Right cardiac atrium (tissue), 5 donors: Measurements from ENCODE around the gene ATG5. TPM values are rescaled to one million over a fixed set of nuclear protein-coding genes. Genes with fewer than 3 reads are reported as not detected.

Experiments used
- ATAC-seq, 2 donors: fragments of 200-7000 bp; cut with Tn5 transposase; one replicate each; pipeline versions ENCODE4 v1.8.0 to v1.9.1; 2020; ENCODE audit warnings: moderate library complexity in 2 of 2, mild to moderate bottlenecking in 1 of 2
- DNase-seq, 3 donors: peaks; one replicate each; pipeline ENCODE4 v3.0.0-alpha.2; 2020
- H3K27ac ChIP-seq: one replicate; pipeline ENCODE4 v1.5.1; 2013; ENCODE audit warnings: mild to moderate bottlenecking, low read length, control low read depth, moderate library complexity
- H3K27me3 ChIP-seq: one replicate; pipeline ENCODE4 v1.6.1; 2013; ENCODE audit not compliant: control insufficient read depth, insufficient read depth
- H3K4me1 ChIP-seq: one replicate; pipeline ENCODE4 v1.6.1; 2013; ENCODE audit warnings: low read length; ENCODE audit not compliant: control insufficient read depth, insufficient read depth
- H3K4me3 ChIP-seq: one replicate; pipeline ENCODE4 v1.5.1; 2013; ENCODE audit warnings: low read length, control low read depth
- H3K9me3 ChIP-seq: one replicate; pipeline ENCODE4 v1.6.1; 2013; ENCODE audit warnings: low read length; ENCODE audit not compliant: control insufficient read depth
- WGBS: extraction: QIAGEN DNeasy Blood & Tissue Kit; methylation state at CpG from one replicate; pipeline ENCODE4 v1.1.7; 2013; 5-methylcytosine and 5-hydroxymethylcytosine counted together
- intact Hi-C, 4 donors: fragments of 100-400 bp; cut with DNase I; formaldehyde crosslinking; loops; one replicate each; pipeline versions ENCODE4 v1.11.0 to v1.14.0; 2022 to 2023
- long read RNA-seq, 4 donors: library from polyadenylated mRNA; unstranded; transcript quantifications; one replicate each; pipeline ENCODE4 v2.0.0, GENCODE V29; 2020 to 2021
- polyA plus RNA-seq: library from polyadenylated mRNA; stranded (reverse); fragments of 200-250 nt; gene quantifications from one replicate; pipeline ENCODE4 v1.2.3, GENCODE V29; 2013
- total RNA-seq, 4 donors: library from RNA; stranded (reverse); fragmentation: NEBNext Ultra II Directional; extraction: Animal tissue kit (Norgen Biotek cat#: 25700); gene quantifications; one replicate each; pipeline ENCODE4 v1.2.1, GENCODE V29; 2021
- donor health status: healthy with polysubstance abuse.
- donor health status: DM: no; HTN: yes; CAD: no.
- donor health status: DM: no; HTN: no; CAD: no.
- donor health status: DM: no; HTN: yes; CAD: no; lungs with severe emphysema.
- donor health status: DM: yes; HTN: yes; CAD: no.

The ATG5 gene
- total RNA-seq (10 to 100 TPM; 18.9 to 21.8 (median 20.8) TPM), polyA plus RNA-seq (11.2 TPM)
- long read RNA-seq, donor 1, transcript ATG5-204 (8 exons, 3,216 nt) = major isoform, 39 of 51 reads
- long read RNA-seq, donor 1, transcript ATG5-208 (7 exons, 3,035 nt) = minor isoform, 6 of 51 reads
- long read RNA-seq, donor 1, partial matches to known transcripts = 2 of 51 reads
- long read RNA-seq, donor 1, other reads (novel, unspliced or antisense) = 4 of 51 reads
- long read RNA-seq, donor 2, transcript ATG5-204 (8 exons, 3,216 nt) = major isoform, 20 of 25 reads
- long read RNA-seq, donor 2, partial matches to known transcripts = 0 of 25 reads
- long read RNA-seq, donor 2, other reads (novel, unspliced or antisense) = 3 of 25 reads
- long read RNA-seq, donor 3, transcript ATG5-208 (7 exons, 3,035 nt) = minor isoform, 18 of 123 reads
- long read RNA-seq, donor 3, transcript ATG5-204 (8 exons, 3,216 nt) = major isoform, 88 of 123 reads
- long read RNA-seq, donor 3, partial matches to known transcripts = 5 of 123 reads
- long read RNA-seq, donor 3, other reads (novel, unspliced or antisense) = 10 of 123 reads
- long read RNA-seq, donor 4, transcript ATG5-208 (7 exons, 3,035 nt) = minor isoform, 5 of 23 reads
- long read RNA-seq, donor 4, transcript ATG5-204 (8 exons, 3,216 nt) = major isoform, 16 of 23 reads
- long read RNA-seq, donor 4, partial matches to known transcripts = 0 of 23 reads
- long read RNA-seq, donor 4, other reads (novel, unspliced or antisense) = 1 of 23 reads

- no peaks in the 10 kb centered on the region for H3K9me3 ChIP-seq
These were observed at the start of gene ATG5 for GRCh38 chr6:106325336-106326178. ATG5 (minus strand) TSS chr6:106325760; CDS start chr6:106316208, 9,552 bp downstream.

GRCh38 chr6:106373502-106374239 is 48.1 kb upstream of the ATG5 start:
- no peak overlapping the region for H3K4me3 ChIP-seq
- no peak overlapping the region for H3K27ac ChIP-seq
- ATAC-seq (no peak), DNase-seq (no peak)
- no peaks in the 10 kb centered on the region for H3K27me3 ChIP-seq
- intact Hi-C loops = no loop called here
- WGBS = 96% methylated on average over 1 of the region's 1 CpG
- H3K4me1 ChIP-seq = no peaks in the 10 kb centered on the region
- no peaks in the 10 kb centered on the region for H3K9me3 ChIP-seq

More at GRCh38 chr6:106325336-106326178, at the start of gene ATG5:
- Histone ChIP-seq H3K27ac (peak within 1 kb of the TSS; percentile 74), H3K4me3 (peak within 1 kb of the TSS; percentile 74), H3K4me1 (peaks cover 3% of the 10 kb centered on the region), H3K27me3 (no peaks in the 10 kb centered on the region)
- ATAC-seq = peak; percentile 98 to 99
- DNase-seq = peak; percentile 100
- intact Hi-C loops = no loop called here
- 1% methylated on average over 56 of the region's 56 CpGs for WGBS

DNA sequence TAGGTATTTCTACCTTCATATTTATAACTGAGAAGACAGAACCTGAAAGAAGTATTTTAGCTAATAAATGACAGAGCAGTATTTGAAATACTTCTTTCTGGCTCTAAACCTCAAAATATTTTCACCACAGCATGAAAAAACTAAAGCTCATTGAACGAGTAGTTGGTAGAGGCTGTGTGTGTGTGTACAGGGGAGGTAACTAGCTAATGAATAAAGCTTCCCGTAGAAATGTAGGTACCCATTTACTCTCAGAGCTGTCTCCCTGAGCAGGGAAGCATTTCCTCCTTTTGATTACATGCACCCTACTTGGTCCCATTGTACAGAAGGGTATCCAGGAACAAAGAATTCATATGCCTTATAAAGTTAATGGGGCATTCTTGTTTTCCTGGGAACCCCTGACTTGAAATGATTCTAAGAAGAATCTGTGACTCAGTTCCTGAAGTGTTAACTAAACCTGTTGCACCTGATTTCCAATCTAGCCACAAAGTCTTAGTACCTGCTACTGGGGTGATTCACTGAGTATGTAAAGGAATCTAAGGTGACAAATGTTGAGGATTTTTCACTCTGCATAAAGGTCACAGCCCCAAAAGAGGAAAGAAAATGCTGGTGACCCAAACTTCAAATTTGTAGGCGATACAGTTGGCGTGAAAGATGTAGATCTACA is 47.4 kb upstream of the ATG5 start:
- Histone ChIP-seq H3K4me3 (no peak overlapping the region), H3K27ac (no peak overlapping the region), H3K4me1 (no peaks in the 10 kb centered on the region), H3K9me3 (no peaks in the 10 kb centered on the region), H3K27me3 (no peaks in the 10 kb centered on the region)
- ATAC-seq (no peak), DNase-seq (no peak)
- intact Hi-C loops = no loop called here
- WGBS = 85% methylated on average over 4 of the region's 4 CpGs

DNA sequence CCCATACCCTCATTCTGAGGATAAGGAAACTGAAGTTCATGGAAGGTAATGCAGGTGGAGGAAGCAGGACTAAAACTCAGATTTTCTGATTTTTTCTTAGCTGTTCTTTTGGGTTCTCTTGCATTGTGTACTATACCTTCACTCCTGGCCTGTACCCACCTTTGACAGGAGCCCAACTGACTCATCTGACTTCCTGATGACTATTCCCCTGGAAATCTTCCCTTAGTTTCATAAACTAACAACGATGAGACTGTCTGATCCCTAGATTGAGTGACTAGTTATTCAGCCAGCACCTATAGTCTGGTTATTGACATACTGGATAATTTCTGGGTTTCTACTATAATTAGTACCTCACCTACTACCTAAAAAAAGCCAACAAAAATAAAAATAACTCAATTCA is 45.1 kb upstream of the ATG5 start:
- no peaks in the 10 kb centered on the region for H3K4me1 ChIP-seq
- no peak for ATAC-seq
- H3K9me3 ChIP-seq = no peaks in the 10 kb centered on the region
- 66% methylated on average over 1 of the region's 1 CpG for WGBS
- H3K4me3 ChIP-seq = no peak overlapping the region
- no peaks in the 10 kb centered on the region for H3K27me3 ChIP-seq
- intact Hi-C loops = no loop called here
- DNase-seq = no peak
- no peak overlapping the region for H3K27ac ChIP-seq

- no peaks in the 10 kb centered on the region for H3K9me3 ChIP-seq
- ATAC-seq = no peak
These were observed 44.2 kb upstream of the ATG5 start for GRCh38 chr6:106369739-106370138.

GRCh38 chr6:106363401-106364138 is 38.0 kb upstream of the ATG5 start:
- Histone ChIP-seq H3K9me3 (no peaks in the 10 kb centered on the region), H3K4me3 (no peak overlapping the region), H3K27ac (no peak overlapping the region), H3K27me3 (no peaks in the 10 kb centered on the region), H3K4me1 (no peaks in the 10 kb centered on the region)
- intact Hi-C loops = no loop called here
- DNase-seq (no peak), ATAC-seq (no peak)
- WGBS = 93% methylated on average over 3 of the region's 3 CpGs

More at GRCh38 chr6:106369739-106370138, 44.2 kb upstream of the ATG5 start:
- intact Hi-C loops = no loop called here
- no peak overlapping the region for H3K27ac ChIP-seq
- H3K4me1 ChIP-seq = no peaks in the 10 kb centered on the region
- no peaks in the 10 kb centered on the region for H3K27me3 ChIP-seq
- H3K4me3 ChIP-seq = no peak overlapping the region
- WGBS = 84% methylated on average over 2 of the region's 2 CpGs
- no peak for DNase-seq

DNA sequence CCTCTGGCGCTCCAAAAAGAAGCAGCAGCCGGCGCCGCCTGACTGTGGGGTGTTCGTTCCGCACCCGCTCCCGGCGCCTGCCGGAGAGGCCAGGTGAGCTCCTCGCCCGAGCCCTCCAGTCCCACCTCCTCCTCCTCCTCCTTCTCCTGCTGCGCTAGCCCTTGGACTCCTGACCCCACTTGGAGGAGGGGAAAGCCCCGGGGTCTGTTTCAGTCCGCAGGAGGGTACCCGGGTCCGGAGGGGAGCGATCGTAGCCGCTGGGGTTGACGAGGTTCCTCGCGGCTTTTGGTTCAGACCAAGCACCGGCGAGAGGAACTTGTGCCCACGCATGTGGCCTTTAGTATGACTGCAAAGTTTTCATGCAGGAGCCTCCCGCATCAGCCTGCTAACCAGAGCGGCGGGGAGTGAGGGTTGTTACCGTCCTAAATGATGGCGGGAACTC is 35.5 kb upstream of the ATG5 start:
- Histone ChIP-seq H3K9me3 (no peaks in the 10 kb centered on the region), H3K4me3 (peak overlapping the region; percentile 12), H3K27me3 (no peaks in the 10 kb centered on the region), H3K27ac (no peak overlapping the region), H3K4me1 (no peaks in the 10 kb centered on the region)
- 1% methylated on average over 31 of the region's 31 CpGs for WGBS
- DNase-seq (peak in 1 of 3 donors; percentile 53), ATAC-seq (peak; percentile 40 to 57)
- intact Hi-C loops = no loop called here

DNA sequence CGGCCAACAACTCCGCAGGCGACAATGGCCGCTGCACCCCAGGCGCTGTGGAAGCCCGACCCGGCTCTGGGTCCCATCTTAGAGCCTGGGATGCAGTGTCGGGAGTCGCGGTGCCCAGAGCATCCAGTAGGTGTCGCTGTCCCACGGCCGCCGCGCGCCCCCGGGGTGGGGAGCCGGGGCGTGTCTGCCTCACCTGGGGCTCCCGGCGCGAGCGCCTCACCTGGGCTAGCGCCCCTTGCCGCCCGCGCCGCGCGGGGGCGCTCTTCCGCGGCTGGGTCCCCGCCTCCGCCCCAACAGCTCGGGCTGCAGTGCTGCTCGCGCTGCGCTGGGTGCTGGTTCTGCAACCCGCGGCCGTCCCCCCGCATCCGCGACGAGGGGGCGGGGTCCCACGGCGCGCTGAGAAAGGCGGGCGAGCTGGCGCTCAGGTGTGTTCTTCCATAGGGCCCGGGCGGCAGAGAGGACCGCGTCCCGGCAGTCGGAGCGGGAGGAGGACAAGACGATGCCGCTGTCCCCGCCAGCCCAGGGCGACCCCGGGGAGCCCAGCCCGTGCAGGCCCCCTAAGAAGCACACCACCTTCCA is 34.9 kb upstream of the ATG5 start, which contains the start of gene CRYBG1:
Gene CRYBG1 (plus strand): TSS at position 308 of the 579 bp plus-strand sequence. CDS start 192 bp downstream, at position 500.
- peak; percentile 80 to 81 for ATAC-seq
- peak; percentile 20 to 68 (median 64) for DNase-seq
- no peaks in the 10 kb centered on the region for H3K4me1 ChIP-seq
- intact Hi-C loops = no loop called here
- H3K27me3 ChIP-seq = no peaks in the 10 kb centered on the region
- no peak within 1 kb of the TSS for H3K27ac ChIP-seq
- H3K4me3 ChIP-seq = peak within 1 kb of the TSS; percentile 12
- 1% methylated on average over 66 of the region's 66 CpGs for WGBS
- H3K9me3 ChIP-seq = no peaks in the 10 kb centered on the region

GRCh38 chr6:106359959-106360409 is 34.4 kb upstream of the ATG5 start:
- WGBS = 31% methylated on average over 12 of the region's 12 CpGs
- Histone ChIP-seq H3K4me3 (peak overlapping the region; percentile 12), H3K27me3 (no peaks in the 10 kb centered on the region), H3K9me3 (no peaks in the 10 kb centered on the region), H3K4me1 (no peaks in the 10 kb centered on the region), H3K27ac (no peak overlapping the region)
- no peak for DNase-seq
- intact Hi-C loops = no loop called here
- no peak for ATAC-seq
